T-helper 1 cell treated with Interleukin-12 subunit alpha and Interleukin-12 subunit beta and Interleukin-4 antibody, amounts not matched to agents 30 ng/mL and 1 ng/mL, for 36 hours (primary cell): Measurements from ENCODE around the gene ART1. TPM values are rescaled to one million over a fixed set of nuclear protein-coding genes. Genes with fewer than 3 reads are reported as not detected.
"Not testable (repeated sequence)": the region's sequence is repeated elsewhere in the genome, so short reads cannot be mapped to it uniquely, and the experiment has no call there.

Source experiments
- intact Hi-C: fragments of 100-400 bp; cut with micrococcal nuclease; formaldehyde crosslinking; loops from one replicate; pipeline ENCODE4 v1.15.1; 2024
- total RNA-seq: library from RNA; stranded (reverse); gene quantifications from 2 replicates; pipeline ENCODE4 v1.2.3, GENCODE V29; 2022

ART1 gene
- total RNA-seq, 1 donor from 2014 or later: not detected

DNA sequence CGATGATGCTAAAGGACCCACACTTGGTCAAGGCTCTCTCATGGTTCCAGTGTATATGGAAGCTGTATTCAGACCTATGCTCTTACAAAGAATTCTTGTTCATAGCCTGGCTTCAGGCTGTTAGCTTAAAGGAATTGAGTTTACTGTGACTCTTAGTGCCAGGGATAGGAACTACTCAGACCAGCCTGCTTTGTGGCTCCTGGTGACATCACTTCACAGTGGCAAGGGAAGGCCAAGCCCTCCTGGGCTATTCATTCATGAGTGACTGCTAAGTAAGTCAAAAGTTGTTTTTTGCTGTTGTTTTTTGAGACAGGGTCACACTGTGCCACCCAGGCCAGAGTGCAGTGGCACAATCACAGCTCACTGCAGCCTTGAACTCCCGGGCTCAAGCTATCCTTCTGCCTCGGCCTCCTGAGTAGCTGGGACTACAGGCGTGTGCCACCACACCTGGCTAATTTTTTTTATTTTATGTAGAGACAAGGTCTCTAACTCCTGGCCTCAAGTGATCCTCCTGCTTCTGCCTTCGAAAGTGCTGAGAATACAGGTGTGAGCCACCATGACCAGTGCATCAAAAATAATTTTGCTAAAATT is 12.8 kb upstream of the ART1 start:
- intact Hi-C loops: no loop called here

DNA sequence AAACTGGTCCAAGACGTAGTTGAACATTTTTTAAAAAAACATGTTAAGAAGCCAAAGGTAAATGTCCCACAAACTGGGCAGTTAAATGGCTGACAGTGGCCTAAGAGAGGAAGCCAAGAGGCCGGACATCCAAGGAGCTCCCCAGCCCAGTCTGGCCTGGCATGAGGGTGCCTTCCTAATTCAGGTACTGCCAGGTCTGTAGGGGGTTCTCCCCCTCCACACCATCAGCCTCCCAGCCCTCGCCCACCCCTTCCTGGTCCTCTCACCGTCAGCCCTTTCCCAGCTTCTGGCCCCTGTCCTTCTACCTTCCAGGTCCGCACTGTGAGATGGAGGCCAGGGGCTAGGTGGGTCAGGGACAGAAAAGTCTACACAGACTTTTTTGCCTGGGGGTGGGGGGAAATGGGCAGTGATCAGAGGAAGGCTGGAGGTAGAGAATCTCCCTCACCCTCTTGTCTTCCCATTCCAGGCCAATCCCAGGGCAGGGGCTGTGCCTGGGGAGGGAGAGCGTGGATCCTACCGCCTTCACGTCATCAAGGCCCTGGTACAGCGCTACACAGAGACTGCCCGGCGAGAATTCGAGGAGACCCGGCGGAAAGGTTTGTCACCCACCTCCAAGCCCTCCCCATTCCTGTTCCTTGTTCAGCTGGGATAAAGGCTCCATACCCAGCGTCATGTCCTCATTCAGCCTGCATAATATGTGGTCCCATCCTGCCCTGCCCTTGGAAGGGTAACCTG is 9.1 kb upstream of the ART1 start:
- intact Hi-C loops: no loop called here

DNA sequence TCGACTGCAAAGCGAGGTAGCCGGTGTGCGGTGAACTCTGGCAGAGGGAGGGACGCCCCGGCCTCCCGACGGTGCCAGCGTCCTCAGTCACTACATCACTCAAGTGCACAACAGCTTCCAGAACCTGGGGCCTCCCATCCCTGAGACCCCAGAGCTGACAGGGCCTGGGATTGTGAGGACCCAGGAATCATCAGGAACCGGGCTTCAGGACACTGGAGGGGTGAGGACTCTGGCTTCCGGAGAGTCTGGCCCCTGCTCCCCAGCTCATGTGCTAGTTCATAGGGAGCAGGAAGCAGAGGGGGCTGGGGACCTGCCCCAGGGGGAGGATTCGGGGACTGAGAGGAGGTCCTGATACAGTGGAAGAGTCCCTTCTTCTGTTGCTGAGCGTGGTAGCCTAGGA is 7.7 kb upstream of the ART1 start:
- intact Hi-C loops: no loop called here

DNA sequence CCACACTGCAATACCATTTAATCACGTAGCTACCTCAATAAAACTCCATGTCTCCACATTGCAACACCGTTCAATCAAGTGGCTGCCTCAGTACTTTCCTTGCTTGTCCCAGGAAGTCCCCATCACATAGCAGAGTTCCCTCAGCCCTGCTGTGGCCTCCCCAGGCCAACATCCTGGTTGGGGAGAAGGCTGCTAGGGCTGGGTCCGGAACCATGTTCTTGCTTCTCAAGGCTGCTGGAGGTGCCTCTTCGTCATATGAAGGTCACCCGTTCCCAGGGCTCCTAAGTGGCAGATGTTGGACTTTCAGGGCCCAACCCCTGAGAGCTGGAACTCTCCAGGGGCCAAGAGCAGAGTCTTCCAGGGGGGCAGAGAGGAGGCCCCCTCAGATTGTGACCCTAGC is 6.4 kb upstream of the ART1 start:
- intact Hi-C loops: no loop called here

DNA sequence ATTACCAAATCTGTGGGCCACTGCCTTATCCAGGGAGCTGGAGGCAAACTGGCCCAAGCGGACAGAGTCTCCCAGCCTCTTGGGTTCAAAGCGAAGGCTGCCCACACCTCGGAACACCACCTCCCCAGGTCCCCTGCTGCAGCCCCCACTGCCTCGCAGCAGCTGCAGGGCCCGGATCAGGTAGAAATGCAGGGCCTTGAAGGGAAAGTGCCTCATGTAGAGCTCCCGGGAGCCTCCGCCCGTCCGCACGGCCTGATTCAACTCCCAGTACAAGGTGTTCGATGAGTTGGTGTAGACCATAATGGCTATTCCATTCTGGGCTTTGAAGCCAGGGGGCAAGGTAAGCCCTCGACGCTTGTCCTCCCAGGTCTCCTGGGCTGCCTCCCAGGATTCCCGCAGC is 5.1 kb upstream of the ART1 start:
- intact Hi-C loops: no loop called here

DNA sequence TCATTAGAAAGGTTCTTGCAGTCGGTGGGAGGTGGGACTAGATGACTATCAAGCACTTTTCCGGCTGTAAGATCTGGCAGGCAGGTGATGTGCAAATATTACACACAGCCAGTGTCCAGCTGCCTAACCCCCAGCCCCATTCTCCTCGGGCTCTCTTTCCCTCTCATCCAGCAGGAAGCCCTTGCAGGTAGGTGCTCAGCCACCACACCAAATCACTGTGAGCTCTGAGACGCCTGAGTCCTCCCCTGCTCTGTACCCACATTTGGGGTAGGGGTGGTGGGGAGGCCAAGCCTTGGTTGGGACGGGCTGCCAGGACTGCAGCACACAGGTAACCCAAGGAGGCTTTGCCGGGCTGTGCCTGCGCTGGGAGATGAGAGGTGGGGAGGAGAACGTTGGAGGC is 3.7 kb upstream of the ART1 start:
- intact Hi-C loops: no loop called here

DNA sequence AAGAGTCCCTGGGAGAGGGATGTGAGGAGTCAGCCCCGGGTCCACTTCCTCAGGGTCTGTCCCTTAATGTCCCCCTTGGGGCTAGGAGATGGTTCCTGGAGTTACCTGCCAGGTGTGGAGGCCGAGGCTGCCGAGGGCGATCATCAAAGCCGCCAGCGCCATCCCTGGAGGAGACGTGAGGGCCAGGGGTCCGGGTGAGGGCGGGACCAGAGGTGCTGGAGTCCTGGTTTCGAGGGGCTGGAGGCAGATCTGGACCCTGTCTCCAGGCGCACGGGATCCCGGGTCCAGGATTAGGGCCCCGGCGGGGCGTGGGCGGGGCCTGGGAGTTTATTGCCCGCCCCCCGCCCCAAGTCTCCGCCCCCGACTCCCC is 3.2 kb upstream of the ART1 start, which contains the start of gene ART5:
Gene ART5 (minus strand): TSS at position 292 of the 370 bp plus-strand sequence. CDS start 130 bp downstream, at position 162.
- intact Hi-C loops: no loop called here

DNA sequence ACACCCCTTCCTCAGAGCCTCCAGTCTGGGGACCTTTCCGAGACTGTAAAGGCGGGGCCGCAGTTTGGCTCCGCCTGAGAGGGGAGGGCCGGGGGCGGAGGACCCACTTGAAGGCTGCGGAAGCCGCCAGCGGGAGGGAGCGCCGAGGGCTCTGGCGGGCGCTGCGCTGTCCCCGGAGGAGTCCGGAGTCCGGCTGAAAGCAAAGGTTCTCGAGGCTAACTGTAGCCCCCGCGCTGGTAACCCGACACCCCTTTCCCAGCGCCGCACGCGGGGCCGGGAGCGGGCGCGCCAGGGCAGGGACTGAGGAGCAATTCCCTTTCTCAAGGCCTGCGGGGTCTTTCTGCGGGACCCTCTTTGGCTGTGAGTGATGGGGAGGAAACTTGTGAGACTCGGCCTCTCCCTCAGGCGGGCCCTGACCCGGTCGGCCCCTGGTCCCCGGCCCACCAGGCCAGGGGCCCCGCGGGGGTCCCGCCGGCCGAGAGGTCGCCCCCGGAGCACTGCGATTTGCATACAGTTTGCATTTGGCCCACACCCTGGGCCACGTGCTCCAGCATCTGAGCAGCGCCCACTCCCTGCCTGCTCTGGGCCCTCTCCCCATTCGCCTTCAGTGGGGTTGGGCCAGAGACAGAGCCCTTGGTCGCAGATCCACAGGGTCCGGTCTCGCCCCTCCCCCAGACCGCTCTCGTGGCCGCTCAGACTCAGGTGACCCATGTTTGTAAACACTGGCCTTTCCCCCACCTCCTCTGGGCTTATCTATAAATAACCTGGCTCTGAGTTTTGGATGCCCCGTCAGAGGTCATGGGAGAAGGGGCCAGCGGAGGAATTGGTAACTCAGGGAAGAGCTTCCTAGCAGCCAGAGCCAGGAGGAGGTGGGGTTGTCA is 2.6 kb upstream of the ART1 start:
- intact Hi-C loops: no loop called here

DNA sequence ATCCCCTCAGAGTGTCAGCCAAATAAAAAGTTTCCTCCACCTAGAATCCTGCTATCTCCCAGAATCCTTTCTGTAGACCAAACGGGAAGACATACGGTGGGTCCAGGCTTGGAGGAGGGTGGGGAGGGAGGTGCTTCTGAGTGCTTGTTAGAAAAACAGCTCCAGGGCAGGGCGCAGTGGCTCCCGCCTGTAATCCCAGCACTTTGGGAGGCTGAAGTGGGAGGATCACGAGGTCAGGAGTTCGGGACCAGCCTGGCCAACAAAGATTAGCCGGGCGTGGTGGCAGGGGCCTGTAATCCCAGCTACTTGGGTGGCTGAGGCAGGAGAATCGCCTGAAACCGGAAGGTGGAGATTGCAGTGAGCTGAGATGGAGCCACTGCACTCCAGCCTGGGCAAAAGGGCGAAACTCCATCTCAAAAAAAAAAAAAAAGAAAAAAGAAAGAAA is 1.8 kb upstream of the ART1 start:
- intact Hi-C loops: not testable (repeated sequence)

DNA sequence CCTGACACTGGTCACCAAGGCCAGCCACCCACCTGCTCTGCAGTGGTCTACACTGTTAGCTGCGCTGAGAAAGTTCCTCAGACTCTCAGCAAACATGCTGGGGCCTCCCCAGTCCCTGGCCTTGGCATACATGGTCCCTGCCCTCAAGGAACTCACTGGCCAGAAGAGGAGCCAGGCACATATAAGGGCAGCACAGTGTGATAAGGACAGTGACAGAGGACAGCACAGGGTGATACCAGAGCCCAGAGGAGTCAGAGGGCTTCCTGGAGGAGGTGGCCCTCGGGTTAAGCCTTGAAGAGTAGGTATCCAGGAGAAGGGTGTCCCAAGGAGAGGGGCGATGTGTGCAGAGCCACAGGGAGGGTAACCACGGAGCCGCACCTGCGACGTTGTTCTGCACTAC is 624 bp downstream of the ART1 start:
- intact Hi-C loops: no loop called here

DNA sequence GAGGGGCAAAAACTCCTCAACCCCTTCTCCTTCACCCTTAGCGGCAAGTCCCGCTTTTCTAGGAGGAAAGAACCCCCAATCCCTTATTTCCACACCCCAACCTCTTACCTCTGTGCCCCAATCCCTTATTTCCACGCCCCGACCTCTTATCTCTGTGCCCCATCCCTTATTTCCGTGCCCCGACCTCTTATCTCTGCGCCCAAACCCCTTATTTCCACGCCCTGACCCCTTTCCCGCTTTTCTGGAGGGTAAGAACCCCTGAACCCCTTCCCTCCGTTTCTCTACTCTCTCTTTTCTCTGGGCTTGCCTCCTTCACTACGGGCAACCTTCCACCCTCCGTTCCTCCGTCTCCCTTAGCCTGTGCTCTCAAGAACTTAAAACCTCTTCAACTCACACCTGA is 3.9 kb downstream of the ART1 start:
- intact Hi-C loops: not testable (repeated sequence)

DNA sequence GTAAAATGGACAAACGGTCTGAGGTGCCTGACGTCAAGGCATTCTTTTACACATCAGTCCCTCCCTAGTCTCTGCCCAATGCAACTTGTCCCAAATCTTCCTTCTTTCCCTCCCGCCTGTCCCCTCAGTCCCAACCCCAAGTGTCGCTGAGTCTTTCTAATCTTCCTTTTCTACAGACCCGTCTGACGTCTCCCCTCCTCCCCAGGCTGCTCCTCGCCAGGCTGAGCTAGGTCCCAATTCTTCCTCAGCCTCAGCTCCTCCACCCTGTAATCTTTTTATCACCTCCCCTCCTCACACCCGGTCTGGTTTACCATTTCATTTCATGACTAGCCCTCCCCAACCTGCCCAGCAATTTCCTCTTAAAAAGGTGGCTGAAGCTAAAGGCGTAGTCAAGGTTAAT is 4.4 kb downstream of the ART1 start:
- intact Hi-C loops: not testable (repeated sequence)

DNA sequence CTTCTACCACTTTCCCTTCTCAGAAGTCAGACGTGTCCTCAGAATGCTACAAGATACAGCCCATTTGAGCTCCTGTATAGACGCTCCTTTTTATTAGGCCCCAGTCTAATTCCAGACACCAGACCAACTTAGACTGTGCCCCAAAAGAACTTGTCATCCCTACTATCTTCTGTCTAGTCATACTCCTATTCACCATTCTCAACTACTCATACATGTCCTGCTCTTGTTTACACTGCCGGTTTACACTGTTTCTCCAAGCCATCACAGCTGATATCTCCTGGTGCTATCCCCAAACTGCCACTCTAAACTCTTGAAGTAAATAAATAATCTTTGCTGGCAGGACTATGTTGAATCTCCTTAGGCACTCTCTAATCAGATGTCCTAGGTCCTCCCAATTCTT is 7.6 kb downstream of the ART1 start:
- intact Hi-C loops: not testable (repeated sequence)

DNA sequence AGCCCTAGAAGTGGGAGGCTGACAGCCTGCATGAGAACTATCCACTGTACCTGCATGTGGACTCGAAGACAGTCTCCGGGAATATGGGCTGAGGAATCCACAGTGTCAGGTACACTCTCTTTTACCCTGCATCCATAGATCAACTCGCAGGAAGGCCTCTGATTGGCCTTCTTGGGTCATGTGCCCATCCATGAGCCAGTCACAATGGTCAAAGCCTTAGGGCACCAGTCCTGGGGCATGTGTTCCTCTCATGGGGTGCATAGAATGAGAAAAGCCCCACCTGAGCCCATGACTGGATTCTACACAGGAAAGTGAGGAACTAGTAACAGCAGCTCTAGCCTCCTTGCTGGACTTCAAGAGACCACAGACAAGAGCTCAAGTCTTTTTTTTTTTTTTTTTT is 10.6 kb downstream of the ART1 start:
- intact Hi-C loops: no loop called here

DNA sequence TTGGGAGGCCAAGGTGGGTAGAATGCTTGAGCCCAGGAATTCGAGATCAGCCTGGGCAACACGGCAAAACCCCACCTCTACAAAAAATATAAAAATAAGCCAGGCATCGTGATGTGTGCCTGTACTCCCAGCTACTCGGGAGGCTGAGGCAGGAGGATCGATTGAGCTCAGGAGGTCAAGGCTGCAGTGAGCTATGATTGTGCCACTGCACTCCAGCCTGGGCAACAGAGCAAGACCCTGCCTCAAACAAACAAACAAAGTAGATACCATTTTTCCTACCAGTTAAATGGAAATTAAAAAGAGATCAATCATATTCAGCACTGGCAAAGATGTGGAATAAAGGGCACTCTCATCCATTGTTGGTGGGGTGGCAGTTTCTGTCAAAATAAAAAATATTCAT is 12.4 kb downstream of the ART1 start:
- intact Hi-C loops: not testable (repeated sequence)

DNA sequence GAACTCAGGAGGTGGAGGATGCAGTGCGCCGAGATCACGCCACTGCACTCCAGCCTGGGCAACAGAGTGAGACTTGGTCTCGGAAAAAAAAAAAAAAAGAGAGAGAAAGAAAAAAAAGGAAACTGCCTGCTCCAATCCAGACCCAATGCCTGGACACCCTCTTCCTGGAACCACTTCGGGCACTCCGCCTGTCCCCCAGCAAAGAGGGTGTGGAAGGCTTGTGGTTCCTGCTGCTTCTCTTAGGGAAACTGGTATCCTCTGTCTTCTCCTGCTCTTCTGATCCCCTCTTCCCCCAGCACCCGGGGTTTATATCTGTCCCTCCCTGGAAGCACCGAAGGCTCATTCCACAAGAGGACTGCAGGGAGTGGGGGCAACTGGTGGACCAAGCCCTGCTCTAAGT is 13.3 kb downstream of the ART1 start:
- intact Hi-C loops: no loop called here

DNA sequence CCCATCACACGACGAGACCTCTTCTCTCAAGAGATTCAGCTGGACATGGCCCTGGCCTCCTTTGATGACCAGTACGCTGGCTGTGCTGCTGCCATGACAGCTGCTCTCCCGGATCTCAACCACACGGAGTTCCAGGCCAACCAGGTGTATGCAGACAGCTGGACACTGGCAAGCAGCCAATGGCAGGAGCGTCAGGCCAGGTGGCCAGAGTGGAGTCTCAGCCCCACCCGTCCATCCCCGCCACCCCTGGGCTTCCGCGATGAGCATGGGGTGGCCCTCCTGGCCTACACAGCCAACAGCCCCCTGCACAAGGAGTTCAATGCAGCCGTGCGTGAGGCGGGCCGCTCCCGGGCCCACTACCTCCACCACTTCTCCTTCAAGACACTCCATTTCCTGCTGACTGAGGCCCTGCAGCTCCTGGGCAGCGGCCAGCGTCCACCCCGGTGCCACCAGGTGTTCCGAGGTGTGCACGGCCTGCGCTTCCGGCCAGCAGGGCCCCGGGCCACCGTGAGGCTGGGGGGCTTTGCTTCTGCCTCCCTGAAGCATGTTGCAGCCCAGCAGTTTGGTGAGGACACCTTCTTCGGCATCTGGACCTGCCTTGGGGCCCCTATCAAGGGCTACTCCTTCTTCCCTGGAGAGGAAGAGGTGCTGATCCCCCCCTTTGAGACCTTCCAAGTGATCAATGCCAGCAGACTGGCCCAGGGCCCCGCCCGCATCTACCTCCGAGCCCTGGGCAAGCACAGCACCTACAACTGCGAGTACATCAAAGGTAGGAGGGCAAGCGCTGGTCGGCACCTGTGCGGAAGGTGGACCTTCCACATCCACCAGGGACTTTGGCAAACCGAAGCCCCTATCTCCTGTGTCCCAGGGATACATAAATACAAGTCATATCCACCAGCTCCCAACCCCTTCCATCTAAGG is 14.9 kb downstream of the ART1 start:
- intact Hi-C loops: no loop called here

DNA sequence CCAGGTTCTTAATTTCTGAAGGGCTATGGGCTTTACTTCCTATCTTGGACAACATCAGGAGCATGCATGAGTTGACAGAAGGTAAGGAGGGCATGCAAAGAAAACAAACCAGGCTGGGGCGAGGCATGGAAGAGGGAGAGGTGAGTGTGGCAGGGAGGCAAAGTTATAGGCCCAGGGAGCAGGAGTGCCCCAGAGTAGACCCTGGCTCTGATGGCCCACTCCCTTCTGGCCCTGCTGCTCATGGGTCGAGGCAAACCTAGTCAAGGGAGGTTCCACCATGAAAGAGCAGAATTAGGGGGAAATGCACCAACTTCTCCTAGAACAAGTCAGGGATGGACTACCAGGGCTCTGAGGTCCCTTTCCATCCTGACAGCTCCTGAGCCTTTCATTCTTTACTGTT is 16.0 kb downstream of the ART1 start:
- intact Hi-C loops: no loop called here

DNA sequence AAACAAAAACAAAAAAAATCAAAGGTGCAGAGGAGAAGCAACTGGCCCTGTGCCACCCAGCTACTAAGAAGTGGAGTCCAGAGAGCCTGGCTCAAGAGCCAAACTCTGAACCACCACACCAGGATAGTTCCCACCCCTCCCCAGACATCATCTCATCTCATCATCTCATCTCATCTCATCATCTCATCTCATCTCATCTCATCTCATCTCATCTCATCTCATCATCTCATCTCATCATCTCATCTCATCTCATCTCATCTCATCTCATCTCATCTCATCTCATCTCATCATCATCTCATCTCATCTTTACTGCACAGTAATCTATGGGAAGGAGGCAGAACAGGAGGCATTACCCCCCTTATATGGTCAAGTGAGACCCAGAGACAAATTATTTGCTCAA is 17.9 kb downstream of the ART1 start:
- intact Hi-C loops: no loop called here

DNA sequence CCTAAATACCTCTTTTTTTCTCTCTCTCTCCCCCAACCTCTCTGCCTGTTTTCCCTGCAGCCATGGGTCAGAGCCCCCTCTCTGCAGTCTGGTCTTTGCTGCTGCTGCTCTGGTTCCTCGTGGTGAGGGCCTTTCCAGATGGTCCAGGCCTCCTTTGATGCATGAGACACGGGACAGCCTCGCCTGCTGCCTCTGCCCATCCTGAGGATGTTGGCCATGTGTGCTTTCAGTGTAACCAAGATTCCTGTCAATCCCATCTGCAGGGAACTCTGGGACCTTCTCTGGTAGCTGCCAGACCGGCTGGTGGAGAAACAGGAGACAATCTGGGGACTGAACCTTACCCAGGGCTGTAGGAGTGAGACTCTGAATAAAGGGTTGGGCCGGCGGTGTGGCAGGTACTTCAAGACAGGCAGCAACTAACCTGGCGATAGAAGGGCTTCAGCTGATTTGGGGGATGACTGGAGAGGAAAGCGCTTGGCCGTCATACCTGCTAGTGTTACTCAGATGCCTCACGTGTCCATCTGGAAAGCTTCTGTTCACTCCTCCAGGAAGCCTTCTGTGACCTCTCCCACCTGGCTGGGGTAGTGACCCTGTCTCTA is 19.2 kb downstream of the ART1 start:
- intact Hi-C loops: no loop called here
